Measurements from ENCODE around the gene ANTKMT. TPM values are rescaled to one million over a fixed set of nuclear protein-coding genes. Genes with fewer than 3 reads are reported as not detected.

ANTKMT gene
- total RNA-seq, 1 donor from 2014 or later: 27.5 TPM

- TF ChIP-seq CTCF (IDR thresholded peaks at IDR 0.05; ENCODE audit: unreplicated experiment): no peak
- H3K9me3 Mint-ChIP-seq: no peaks in the 10 kb centered on the region
- H3K4me3 Mint-ChIP-seq: no peak overlapping the region
- H3K36me3 Mint-ChIP-seq: peaks cover 2% of the 10 kb centered on the region
- H3K4me1 Mint-ChIP-seq: peaks cover 6% of the 10 kb centered on the region
- H3K27me3 Mint-ChIP-seq (ENCODE audit: low read depth): peaks cover 10% of the 10 kb centered on the region
- no peak overlapping the region for H3K27ac Mint-ChIP-seq
- no peak for DNase-seq (ENCODE audit: low spot score in 2 of 2, unreplicated experiment in 2 of 2)
Measured at GRCh38 chr16:674214-674881, 46.6 kb upstream of the ANTKMT start.

GRCh38 chr16:674968-675883 lies 45.7 kb upstream of the ANTKMT start, which contains the start of gene RHBDL1:
Gene RHBDL1, plus strand, starts transcription at chr16:675671. Its CDS starts 120 bp downstream, at chr16:675791.
- Mint-ChIP-seq H3K36me3 (no peaks in the 10 kb centered on the region), H3K27me3 (ENCODE audit: low read depth) (peaks cover 10% of the 10 kb centered on the region), H3K27ac (no peak within 1 kb of the TSS), H3K4me3 (peak within 1 kb of the TSS; percentile 56), H3K4me1 (peaks cover 5% of the 10 kb centered on the region), H3K9me3 (no peaks in the 10 kb centered on the region)
- DNase-seq (ENCODE audit: low spot score in 2 of 2, unreplicated experiment in 2 of 2): no peak
- no peak for TF ChIP-seq CTCF (IDR thresholded peaks at IDR 0.05; ENCODE audit: unreplicated experiment)

DNA sequence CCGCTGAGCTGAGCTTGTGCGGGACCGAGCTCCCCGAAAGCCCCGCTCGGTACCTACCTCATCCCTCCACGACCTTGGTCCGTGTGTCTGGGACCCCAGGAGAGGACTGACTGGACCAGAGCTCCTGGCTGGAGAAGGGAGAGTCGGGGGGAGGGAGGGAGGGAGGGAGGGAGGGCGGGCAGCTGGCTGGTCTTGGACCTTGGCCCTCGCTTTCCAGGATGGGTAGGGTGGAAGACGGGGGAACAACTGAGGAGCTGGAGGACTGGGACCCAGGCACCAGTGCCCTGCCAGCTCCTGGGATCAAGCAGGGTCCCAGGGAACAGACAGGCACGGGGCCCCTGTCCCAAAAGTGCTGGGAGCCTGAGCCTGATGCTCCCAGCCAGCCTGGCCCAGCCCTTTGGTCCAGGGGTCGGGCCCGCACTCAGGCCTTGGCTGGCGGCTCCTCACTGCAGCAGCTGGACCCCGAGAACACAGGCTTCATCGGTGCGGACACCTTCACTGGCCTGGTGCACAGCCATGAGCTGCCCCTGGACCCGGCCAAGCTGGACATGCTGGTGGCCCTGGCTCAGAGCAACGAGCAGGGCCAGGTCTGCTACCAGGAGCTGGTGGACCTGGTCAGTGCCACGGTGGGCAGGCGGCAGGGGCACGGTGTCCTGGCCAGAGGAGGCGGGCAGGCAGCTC lies 44.9 kb upstream of the ANTKMT start:
- Mint-ChIP-seq H3K4me3 (no peak overlapping the region), H3K4me1 (peaks cover 7% of the 10 kb centered on the region), H3K9me3 (no peaks in the 10 kb centered on the region), H3K27me3 (ENCODE audit: low read depth) (peaks cover 10% of the 10 kb centered on the region), H3K27ac (no peak overlapping the region), H3K36me3 (no peaks in the 10 kb centered on the region)
- TF ChIP-seq CTCF (IDR thresholded peaks at IDR 0.05; ENCODE audit: unreplicated experiment): no peak
- DNase-seq (ENCODE audit: low spot score in 2 of 2, unreplicated experiment in 2 of 2): no peak

- H3K9me3 Mint-ChIP-seq: no peaks in the 10 kb centered on the region
- peaks cover 10% of the 10 kb centered on the region for H3K27me3 Mint-ChIP-seq (ENCODE audit: low read depth)
Measured at GRCh38 chr16:676565-676902, 44.4 kb upstream of the ANTKMT start.

More at GRCh38 chr16:676565-676902, 44.4 kb upstream of the ANTKMT start:
- Mint-ChIP-seq H3K27ac (no peak overlapping the region), H3K36me3 (no peaks in the 10 kb centered on the region), H3K4me3 (no peak overlapping the region), H3K4me1 (peaks cover 12% of the 10 kb centered on the region)
- no peak for TF ChIP-seq CTCF (IDR thresholded peaks at IDR 0.05; ENCODE audit: unreplicated experiment)
- DNase-seq (ENCODE audit: low spot score in 2 of 2, unreplicated experiment in 2 of 2): no peak

Measured in mesothelial cell of epicardium (in vitro differentiated cells).